ENCODE measurements around the gene EFNA2.

- TF ChIP-seq CTCF (conservative IDR thresholded peaks at IDR 0.05; ENCODE audit: low read length) (no peak), EZH2phosphoT487 (IDR thresholded peaks at IDR 0.05; ENCODE audit: borderline replicate concordance) (no peak)
Observed at GRCh38 chr19:1249990-1250436, 35.7 kb upstream of the EFNA2 start.
